GM12874 (cell line): ENCODE measurements around the gene DPM1.

Experiments
- TF ChIP-seq, protein P1 (sequence below): IDR thresholded peaks from 2 replicates; pipeline ENCODE4 v1.5.1; 2011; ENCODE audit warnings: low read depth, mild to moderate bottlenecking, control low read depth, low read length, moderate library complexity; ENCODE audit not compliant: insufficient read depth

The DPM1 gene

DNA sequence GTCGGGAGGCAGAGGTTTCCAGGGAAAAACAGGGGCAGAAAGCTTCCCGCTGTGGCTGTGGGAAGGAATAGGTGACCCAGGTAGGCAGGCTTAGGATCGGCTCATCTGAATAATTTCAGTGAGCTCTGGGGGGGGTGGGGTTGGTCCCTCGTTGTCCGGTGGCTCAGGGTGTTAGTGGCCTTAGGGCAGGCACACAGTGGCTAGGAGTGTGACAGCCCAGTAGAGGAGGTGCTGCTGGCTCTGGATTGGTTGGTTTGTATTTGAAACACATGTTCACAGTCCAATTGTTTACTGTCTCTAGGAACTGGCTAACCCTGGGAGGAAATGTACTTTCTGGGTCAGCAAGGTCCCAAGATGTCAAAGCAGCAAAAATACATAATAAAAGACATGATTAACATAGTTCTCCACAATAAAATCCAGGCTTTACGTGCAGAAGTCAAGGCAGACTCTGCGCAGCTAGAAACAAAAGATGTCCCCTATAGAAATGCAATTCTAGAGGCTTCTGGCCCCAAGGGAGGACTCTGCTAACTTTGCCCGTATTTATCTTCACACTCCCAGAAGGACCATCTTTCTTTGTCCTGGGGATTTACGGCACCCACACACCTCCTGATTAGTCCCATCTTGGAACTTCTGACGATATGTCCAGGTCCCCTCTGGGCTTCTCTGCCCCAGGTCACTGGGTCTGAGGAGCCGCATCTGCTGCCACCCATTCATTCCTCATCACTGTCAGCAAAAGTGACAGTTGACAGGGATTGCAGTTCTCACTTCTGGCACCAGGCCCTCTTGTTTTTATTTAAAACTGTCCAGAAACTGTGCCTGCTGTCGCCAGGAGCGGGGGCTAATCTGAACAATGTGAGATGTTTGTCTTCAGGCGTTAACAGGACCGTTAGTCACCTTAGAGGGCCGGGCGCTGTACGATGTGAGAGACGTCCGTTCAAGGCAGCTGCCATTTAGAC lies 19.0 kb upstream of the DPM1 start:
- TF ChIP-seq, protein P1, sequence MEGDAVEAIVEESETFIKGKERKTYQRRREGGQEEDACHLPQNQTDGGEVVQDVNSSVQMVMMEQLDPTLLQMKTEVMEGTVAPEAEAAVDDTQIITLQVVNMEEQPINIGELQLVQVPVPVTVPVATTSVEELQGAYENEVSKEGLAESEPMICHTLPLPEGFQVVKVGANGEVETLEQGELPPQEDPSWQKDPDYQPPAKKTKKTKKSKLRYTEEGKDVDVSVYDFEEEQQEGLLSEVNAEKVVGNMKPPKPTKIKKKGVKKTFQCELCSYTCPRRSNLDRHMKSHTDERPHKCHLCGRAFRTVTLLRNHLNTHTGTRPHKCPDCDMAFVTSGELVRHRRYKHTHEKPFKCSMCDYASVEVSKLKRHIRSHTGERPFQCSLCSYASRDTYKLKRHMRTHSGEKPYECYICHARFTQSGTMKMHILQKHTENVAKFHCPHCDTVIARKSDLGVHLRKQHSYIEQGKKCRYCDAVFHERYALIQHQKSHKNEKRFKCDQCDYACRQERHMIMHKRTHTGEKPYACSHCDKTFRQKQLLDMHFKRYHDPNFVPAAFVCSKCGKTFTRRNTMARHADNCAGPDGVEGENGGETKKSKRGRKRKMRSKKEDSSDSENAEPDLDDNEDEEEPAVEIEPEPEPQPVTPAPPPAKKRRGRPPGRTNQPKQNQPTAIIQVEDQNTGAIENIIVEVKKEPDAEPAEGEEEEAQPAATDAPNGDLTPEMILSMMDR = no peak

DNA sequence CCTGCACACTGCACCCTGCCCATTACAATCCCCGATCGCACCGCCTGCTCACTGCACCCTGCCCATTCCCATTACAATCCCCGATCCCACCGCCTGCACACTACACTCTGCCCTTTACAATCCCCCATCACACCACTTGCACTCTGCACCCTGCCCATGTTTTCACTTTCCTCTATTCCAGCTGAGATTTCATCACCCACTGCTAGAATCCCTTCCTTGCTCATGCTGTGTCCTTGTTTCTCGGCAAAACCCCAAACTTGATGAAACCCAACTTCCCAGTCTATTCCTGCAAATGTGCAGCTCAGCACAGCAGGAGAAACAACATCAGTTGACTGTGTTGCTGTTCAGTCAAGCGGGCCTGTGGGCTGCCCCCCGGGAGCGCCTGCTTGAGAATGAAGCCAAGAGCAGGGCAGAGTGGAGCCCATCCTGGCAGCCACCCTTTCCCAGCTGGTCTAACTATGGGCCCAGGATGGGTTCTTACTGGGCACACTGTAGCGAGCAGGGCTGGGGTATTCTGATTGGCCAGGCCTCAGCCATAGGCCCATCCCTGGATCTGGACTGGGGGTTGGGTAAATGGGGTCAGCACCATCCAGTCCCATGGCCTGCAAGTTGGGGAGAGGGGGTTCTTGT lies 17.5 kb upstream of the DPM1 start:
- TF ChIP-seq, protein P1 = no peak

DNA sequence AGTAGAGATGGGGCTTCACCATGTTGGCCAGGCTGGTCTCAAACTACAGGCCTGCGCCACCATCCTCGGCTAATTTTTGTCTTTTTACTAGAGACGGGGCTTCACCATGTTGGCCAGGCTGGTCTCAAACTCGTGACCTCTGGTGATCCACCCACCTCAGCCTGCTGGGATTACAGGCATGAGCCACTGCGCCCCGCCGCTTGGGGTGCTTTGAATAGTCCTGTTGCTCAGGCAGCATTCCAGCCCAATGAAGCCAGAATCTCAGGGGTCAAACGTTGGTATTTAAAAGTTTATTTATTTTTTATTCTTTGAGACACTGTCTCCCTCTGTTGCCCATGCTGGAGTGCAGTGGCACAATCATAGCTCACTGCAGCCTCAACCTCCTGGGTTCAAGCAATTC lies 11.6 kb upstream of the DPM1 start:
- TF ChIP-seq, protein P1 = no peak

DNA sequence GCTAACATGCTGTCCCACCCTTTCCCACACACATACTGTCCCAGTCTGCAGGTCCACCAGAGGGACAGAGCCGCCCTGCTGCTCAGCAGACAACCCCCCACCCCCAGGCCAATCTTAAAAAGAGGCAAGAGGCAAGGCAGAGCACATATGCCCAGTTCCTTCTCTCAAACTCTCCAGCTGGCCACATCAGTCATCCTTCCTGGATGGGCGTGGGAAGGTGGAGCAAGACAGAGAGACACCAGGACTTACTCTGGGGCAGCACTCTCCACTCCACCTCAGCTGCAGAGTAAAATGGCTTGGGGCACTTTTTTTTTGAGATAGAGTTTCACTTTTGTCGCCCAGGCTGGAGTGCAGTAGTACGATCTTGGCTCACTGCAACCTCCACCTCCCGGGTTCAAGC lies 11.1 kb upstream of the DPM1 start:
- TF ChIP-seq, protein P1 = no peak

DNA sequence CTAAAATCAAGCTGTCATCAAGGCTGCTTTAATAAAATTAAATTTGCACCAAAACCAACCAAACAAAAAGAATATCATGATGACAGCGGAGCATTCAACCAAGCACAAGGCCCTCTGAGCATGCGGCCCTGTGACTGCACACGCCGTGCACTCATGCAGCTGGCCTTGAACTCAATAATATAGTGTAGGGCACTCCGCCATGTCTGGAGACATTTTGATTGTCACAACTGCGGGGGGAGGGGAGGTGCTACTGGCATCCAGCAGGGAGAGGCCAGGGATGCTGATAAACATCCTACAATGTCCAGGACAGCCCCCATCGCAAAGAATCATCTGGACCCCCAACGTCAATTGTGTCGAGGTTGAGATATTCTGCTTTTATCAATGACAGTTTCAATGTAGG lies 10.0 kb upstream of the DPM1 start:
- TF ChIP-seq, protein P1 = no peak

DNA sequence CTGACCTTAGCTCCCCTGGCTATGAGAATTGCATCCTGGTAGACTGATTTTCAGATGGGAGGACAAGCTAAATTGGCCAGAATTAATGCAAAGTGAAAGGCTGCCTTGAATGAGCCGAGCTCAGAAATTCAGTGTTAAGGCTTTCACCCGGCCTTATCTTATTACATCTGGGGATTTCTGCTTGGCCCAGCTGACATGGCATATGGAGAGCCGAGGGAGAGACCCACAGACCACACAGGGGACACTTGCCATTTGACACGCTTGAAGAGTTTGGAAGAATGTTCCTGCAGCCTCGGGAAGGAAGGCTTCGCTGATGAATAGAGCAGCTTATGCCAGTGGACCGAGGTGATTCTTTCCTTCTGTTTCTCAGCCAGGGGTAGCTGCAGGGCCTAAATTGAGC lies 9.3 kb upstream of the DPM1 start:
- TF ChIP-seq, protein P1 = no peak

DNA sequence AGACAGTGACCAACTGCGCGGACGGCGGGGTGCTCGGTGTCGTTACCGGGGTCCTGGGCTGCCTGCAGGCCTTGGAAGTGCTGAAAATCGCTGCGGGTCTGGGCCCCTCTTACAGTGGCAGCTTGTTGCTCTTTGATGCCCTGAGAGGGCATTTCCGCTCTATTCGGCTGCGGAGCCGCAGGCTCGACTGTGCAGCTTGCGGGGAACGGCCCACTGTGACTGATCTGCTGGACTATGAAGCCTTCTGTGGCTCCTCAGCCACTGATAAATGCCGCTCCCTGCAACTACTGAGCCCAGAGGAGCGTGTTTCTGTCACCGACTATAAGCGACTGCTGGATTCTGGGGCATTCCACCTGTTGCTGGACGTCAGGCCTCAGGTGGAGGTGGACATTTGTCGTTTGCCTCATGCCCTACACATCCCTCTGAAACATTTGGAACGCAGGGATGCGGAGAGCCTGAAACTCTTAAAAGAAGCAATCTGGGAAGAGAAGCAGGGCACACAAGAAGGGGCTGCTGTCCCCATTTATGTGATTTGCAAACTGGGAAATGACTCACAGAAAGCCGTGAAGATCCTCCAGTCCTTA lies 1.3 kb upstream of the DPM1 start:
- TF ChIP-seq, protein P1 = no peak
